IMR-90 (cell line): Measurements from ENCODE around the gene AHNAK. TPM values are rescaled to one million over a fixed set of nuclear protein-coding genes. Genes with fewer than 3 reads are reported as not detected.

Experiments used
- ATAC-seq: fragments of 200-7000 bp; cut with Tn5 transposase; 2 replicates; pipeline ENCODE4 v1.9.1; 2020; ENCODE audit warnings: low read depth, mild to moderate bottlenecking, moderate library complexity
- BruUV-seq: library from RNA; stranded (reverse); fragments of 400-500 nt; replicated peaks from 2 replicates; lab custom pipeline; 2021; lab: Mats Ljungman, UMichigan
- CTCF ChIA-PET: fragments of 300-600 bp; formaldehyde crosslinking; extraction: SDS; loops from one replicate; lab custom pipeline; 2021; ENCODE audit warnings: antibody characterized with exemption; lab: Yijun Ruan, JAX
- POLR2A ChIA-PET: fragments of 300-600 bp; sonication (Branson Sonifier 250); formaldehyde crosslinking; loops from one replicate; lab custom pipeline; 2022; ENCODE audit warnings: antibody characterized with exemption; ENCODE audit not compliant: unreplicated experiment; lab: Charles Lee
- DNase-seq: peaks from one replicate; pipeline ENCODE4 v3.0.0; 2013
- H2AFZ ChIP-seq: replicated peaks from 2 replicates; pipeline ENCODE3; 2013; ENCODE audit warnings: low read length, mild to moderate bottlenecking; ENCODE audit not compliant: poor library complexity
- H2AK5ac ChIP-seq: 2 replicates; pipeline ENCODE4 v1.6.1; 2013; ENCODE audit warnings: low read depth, low read length, inconsistent platforms
- H2AK9ac ChIP-seq: replicated peaks from 2 replicates; pipeline ENCODE3; 2013; ENCODE audit warnings: mild to moderate bottlenecking, low read depth, low read length, moderate library complexity; ENCODE audit not compliant: poor library complexity
- H2BK120ac ChIP-seq: 2 replicates; pipeline ENCODE4 v1.6.1; 2013; ENCODE audit warnings: low read depth, low read length, inconsistent platforms
- H2BK15ac ChIP-seq: 3 replicates; pipeline ENCODE4 v1.6.1; 2013; ENCODE audit warnings: low read depth, low read length, inconsistent platforms
- H2BK20ac ChIP-seq: 2 replicates; pipeline ENCODE4 v1.6.1; 2013; ENCODE audit warnings: low read depth, mild to moderate bottlenecking, inconsistent platforms, low read length, moderate library complexity
- H2BK5ac ChIP-seq: 2 replicates; pipeline ENCODE4 v1.6.1; 2013; ENCODE audit warnings: mild to moderate bottlenecking, low read depth, low read length, inconsistent platforms; ENCODE audit not compliant: poor library complexity, severe bottlenecking
- H3K14ac ChIP-seq: replicated peaks from 2 replicates; pipeline ENCODE4 v1.6.1; 2013; ENCODE audit warnings: low read depth, low read length, inconsistent platforms
- H3K18ac ChIP-seq: 2 replicates; pipeline ENCODE4 v1.6.1; 2013; ENCODE audit warnings: low read depth, low read length, control low read depth
- H3K23ac ChIP-seq: 2 replicates; pipeline ENCODE4 v1.6.1; 2013; ENCODE audit warnings: low read depth, low read length, inconsistent platforms
- H3K27ac ChIP-seq: 2 replicates; pipeline ENCODE4 v1.5.1; 2013; ENCODE audit warnings: mild to moderate bottlenecking, control low read depth, low read length; ENCODE audit not compliant: insufficient read depth
- H3K27me3 ChIP-seq: 2 replicates; pipeline ENCODE4 v1.6.1; 2013; ENCODE audit warnings: low read length; ENCODE audit not compliant: control insufficient read depth, insufficient read depth
- H3K36me3 ChIP-seq: 2 replicates; pipeline ENCODE4 v1.6.1; 2013; ENCODE audit warnings: low read length, mixed read lengths; ENCODE audit not compliant: control insufficient read depth, insufficient read depth
- H3K4ac ChIP-seq: 2 replicates; pipeline ENCODE4 v1.6.1; 2013; ENCODE audit warnings: low read depth, low read length, inconsistent platforms
- H3K4me1 ChIP-seq: 2 replicates; pipeline ENCODE4 v1.6.1; 2013; ENCODE audit warnings: low read length, mixed read lengths; ENCODE audit not compliant: control insufficient read depth, insufficient read depth
- H3K4me2 ChIP-seq: 2 replicates; pipeline ENCODE4 v1.6.1; 2013; ENCODE audit warnings: low read depth, mild to moderate bottlenecking, control low read depth, low read length, moderate library complexity
- H3K4me3 ChIP-seq: 2 replicates; pipeline ENCODE4 v1.5.1; 2013; ENCODE audit warnings: low read depth, mild to moderate bottlenecking, control low read depth, low read length, moderate library complexity; ENCODE audit not compliant: insufficient read depth
- H3K56ac ChIP-seq: 2 replicates; pipeline ENCODE4 v1.6.1; 2013; ENCODE audit warnings: low read length, inconsistent platforms; ENCODE audit not compliant: insufficient read depth; ENCODE audit errors: extremely low read depth
- H3K79me1 ChIP-seq, 2 experiments: 2 replicates each; pipeline ENCODE4 v1.6.1; 2013; ENCODE audit warnings: low read length in 2 of 2, inconsistent platforms in 1 of 2, low read depth in 1 of 2
- H3K9ac ChIP-seq: 2 replicates; pipeline ENCODE4 v1.6.1; 2013; ENCODE audit warnings: low read depth, low read length, control low read depth
- H3K9me1 ChIP-seq: 2 replicates; pipeline ENCODE4 v1.6.1; 2013; ENCODE audit warnings: low read length, inconsistent platforms; ENCODE audit not compliant: insufficient read depth
- H3K9me3 ChIP-seq: 2 replicates; pipeline ENCODE4 v1.6.1; 2013; ENCODE audit warnings: low read length; ENCODE audit not compliant: control insufficient read depth, insufficient read depth
- H4K20me1 ChIP-seq: 2 replicates; pipeline ENCODE4 v1.6.1; 2013; ENCODE audit warnings: low read length, inconsistent platforms; ENCODE audit not compliant: insufficient read depth
- H4K5ac ChIP-seq: 2 replicates; pipeline ENCODE4 v1.6.1; 2013; ENCODE audit warnings: mild to moderate bottlenecking, low read depth, low read length, control low read depth
- H4K8ac ChIP-seq, 2 experiments: 2 replicates each; pipeline ENCODE4 v1.6.1; 2013; ENCODE audit warnings: low read depth in 2 of 2, low read length in 2 of 2, control low read depth in 1 of 2, inconsistent platforms in 1 of 2
- H4K91ac ChIP-seq: 2 replicates; pipeline ENCODE4 v1.6.1; 2013; ENCODE audit warnings: low read depth, low read length, inconsistent platforms; ENCODE audit not compliant: insufficient read depth
- CEBPB ChIP-seq: IDR thresholded peaks from 2 replicates; pipeline ENCODE4 v1.6.1; 2012; ENCODE audit warnings: low read depth, low read length, improper control_type of control experiment
- CHD1 ChIP-seq: IDR thresholded peaks from 2 replicates; pipeline ENCODE4 v1.6.1; 2012; ENCODE audit warnings: low read depth, low read length, improper control_type of control experiment
- RAD21 ChIP-seq: IDR thresholded peaks from 2 replicates; pipeline ENCODE4 v1.6.1; 2012; ENCODE audit warnings: low read length, improper control_type of control experiment
- RFX5 ChIP-seq: IDR thresholded peaks from 2 replicates; pipeline ENCODE4 v1.8.0; 2012; ENCODE audit warnings: low read depth, mild to moderate bottlenecking, low read length, moderate library complexity
- USF2 ChIP-seq: fragments of 150-350 bp; IDR thresholded peaks from 2 replicates; pipeline ENCODE4 v1.6.1; 2017; ENCODE audit warnings: mild to moderate bottlenecking, antibody characterized with exemption, low read length, low read depth
- WGBS, 2 experiments: methylation state at CpG; one replicate each; pipeline versions ENCODE4 v1.1.5 to v1.1.7; 2013; ENCODE audit warnings: missing lambda C conversion rate in 2 of 2; ENCODE audit not compliant: insufficient read length in 1 of 2; ENCODE audit errors: extremely low coverage in 2 of 2; 5-methylcytosine and 5-hydroxymethylcytosine counted together
- dilution Hi-C: fragments of 300-500 bp; cut with HindIII; formaldehyde crosslinking; loops from one replicate; pipeline ENCODE4 v1.14.3; 2018; ENCODE audit warnings: low sequenced_read_pairs; ENCODE audit not compliant: unreplicated experiment
- in situ Hi-C: fragments of 300-500 bp; cut with MboI; formaldehyde crosslinking; loops from 3 replicates; pipeline ENCODE4 v1.14.3; 2019; ENCODE audit warnings: low sequenced_read_pairs, inconsistent platforms, mixed read lengths
- intact Hi-C: fragments of 100-400 bp; cut with micrococcal nuclease; formaldehyde crosslinking; loops from 2 replicates; pipeline ENCODE4 v1.10.0; 2022
- polyA plus RNA-seq, 3 experiments: library from polyadenylated mRNA; depleted of rRNA; stranded (reverse); fragments of >200 nt; gene quantifications; 2 replicates each; pipeline ENCODE4 v1.2.3, GENCODE V29; 2012; ENCODE audit warnings: low replicate concordance in 1 of 3
- total RNA-seq: library from RNA; depleted of rRNA; stranded (reverse); fragments of >200 nt; gene quantifications from 2 replicates; pipeline ENCODE4 v1.2.3, GENCODE V29; 2012

The AHNAK gene
- total and polyA plus RNA-seq, 2 of the 4 experiments (the other 2 are of a cell fraction) = 95.1 to 695 TPM

GRCh38 chr11:62579252-62579651 is 32.6 kb upstream of the AHNAK start:
- no peak overlapping the region for H2AFZ ChIP-seq
- CTCF ChIA-PET = no interaction called here
- H2AK5ac ChIP-seq = no peak overlapping the region
- DNase-seq = no peak
- H3K4me3 ChIP-seq = no peak overlapping the region
- no peak overlapping the region for H2BK15ac ChIP-seq
- in situ Hi-C loops (no loop called here), dilution Hi-C loops (no loop called here), intact Hi-C loops (no loop called here)
- H3K27me3 ChIP-seq = no peaks in the 10 kb centered on the region
- no peak overlapping the region for H3K56ac ChIP-seq
- H3K9me1 ChIP-seq = peaks cover 8% of the 10 kb centered on the region
- H3K79me1 ChIP-seq = peaks cover 12 to 46% of the 10 kb centered on the region in 2 experiments; a peak in 3 of 4 replicates
- H4K8ac ChIP-seq = no peak overlapping the region
- no peaks in the 10 kb centered on the region for H3K9me3 ChIP-seq
- H3K14ac ChIP-seq = no peak overlapping the region
- H3K18ac ChIP-seq = no peak overlapping the region
- H2AK9ac ChIP-seq = no peak overlapping the region
- no peaks in the 10 kb centered on the region for H4K20me1 ChIP-seq
- no peak overlapping the region for H3K27ac ChIP-seq
- BruUV-seq = no TSS peak
- no peak overlapping the region for H2BK20ac ChIP-seq
- H4K91ac ChIP-seq = no peak overlapping the region
- H3K4me1 ChIP-seq = peaks cover 8% of the 10 kb centered on the region
- no peak overlapping the region for H3K4ac ChIP-seq
- H3K9ac ChIP-seq = no peak overlapping the region
- no peak overlapping the region for H4K5ac ChIP-seq
- ATAC-seq = no peak
- H3K36me3 ChIP-seq = peaks cover 38% of the 10 kb centered on the region
- H2BK5ac ChIP-seq = no peak overlapping the region
- no peak overlapping the region for H3K23ac ChIP-seq
- no peak overlapping the region for H2BK120ac ChIP-seq
- POLR2A ChIA-PET = no interaction called here
- no CpG with 5 or more reads among the region's 2 CpGs for WGBS, 2 experiments
- no peak for TF ChIP-seq RFX5
- TF ChIP-seq RAD21 = no peak
- TF ChIP-seq USF2 = no peak
- TF ChIP-seq CHD1 = no peak
- TF ChIP-seq CEBPB = peak; percentile 53; the same call in 1 of the 2 replicates
- no peak overlapping the region for H3K4me2 ChIP-seq
